HG02870 (cell line): Measurements from ENCODE around the gene GPX3.

Experiments
- ATAC-seq: cut with Tn5 transposase; IDR thresholded peaks from one replicate; pipeline ENCODE4 v1.9.1; 2021; ENCODE audit warnings: mild to moderate bottlenecking, moderate library complexity; ENCODE audit not compliant: unreplicated experiment

The GPX3 gene

GRCh38 chr5:151020304-151021110, at the start of gene GPX3:
GPX3 (plus strand) TSS chr5:151020591; CDS start chr5:151020655, 64 bp downstream.
- peak; percentile 75 for ATAC-seq

- no peak for ATAC-seq
Measured at GRCh38 chr5:150978590-150978989, 41.8 kb upstream of the GPX3 start.

- ATAC-seq = no peak
Measured at GRCh38 chr5:150987746-150988145, 32.6 kb upstream of the GPX3 start.

- no peak for ATAC-seq
Measured at GRCh38 chr5:150989695-150990094, 30.7 kb upstream of the GPX3 start.

GRCh38 chr5:150992705-150993104, 27.7 kb upstream of the GPX3 start:
- no peak for ATAC-seq

GRCh38 chr5:150993422-150993821, 27.0 kb upstream of the GPX3 start:
- ATAC-seq = no peak

- no peak for ATAC-seq
Measured at GRCh38 chr5:150993826-150994412, 26.5 kb upstream of the GPX3 start.

GRCh38 chr5:150999704-151000442, 20.5 kb upstream of the GPX3 start:
- ATAC-seq = no peak

GRCh38 chr5:151001436-151001835, 19.0 kb upstream of the GPX3 start:
- ATAC-seq = no peak

GRCh38 chr5:151002250-151002649, 18.1 kb upstream of the GPX3 start:
- ATAC-seq = no peak

GRCh38 chr5:151002681-151003502, 17.5 kb upstream of the GPX3 start:
- no peak for ATAC-seq

- no peak for ATAC-seq
Measured at GRCh38 chr5:151003503-151003860, 16.9 kb upstream of the GPX3 start.

- ATAC-seq = no peak
Measured at GRCh38 chr5:151004499-151004898, 15.9 kb upstream of the GPX3 start.

GRCh38 chr5:151005187-151005949, 15.0 kb upstream of the GPX3 start:
- no peak for ATAC-seq

GRCh38 chr5:151005950-151006576, 14.3 kb upstream of the GPX3 start:
- no peak for ATAC-seq

- no peak for ATAC-seq
Measured at GRCh38 chr5:151006704-151007334, 13.6 kb upstream of the GPX3 start.

- no peak for ATAC-seq
Measured at GRCh38 chr5:151007430-151008209, 12.8 kb upstream of the GPX3 start.

GRCh38 chr5:151008210-151008491, 12.2 kb upstream of the GPX3 start:
- ATAC-seq = no peak

GRCh38 chr5:151008906-151009305, 11.5 kb upstream of the GPX3 start:
- no peak for ATAC-seq
